HG03520 (cell line): Measurements from ENCODE around the gene FHIT.

Experiments used
- ATAC-seq: cut with Tn5 transposase; IDR thresholded peaks from one replicate; pipeline ENCODE4 v1.9.1; 2021; ENCODE audit warnings: mild to moderate bottlenecking, moderate library complexity; ENCODE audit not compliant: unreplicated experiment

The FHIT gene

GRCh38 chr3:60202052-60202726, 1049.1 kb downstream of the FHIT start:
- ATAC-seq = no peak

- no peak for ATAC-seq
Measured at GRCh38 chr3:60199306-60199705, 1051.9 kb downstream of the FHIT start.

GRCh38 chr3:60198179-60198720, 1053.0 kb downstream of the FHIT start:
- no peak for ATAC-seq

- ATAC-seq = no peak
Measured at GRCh38 chr3:60192297-60193114, 1058.7 kb downstream of the FHIT start.

- ATAC-seq = no peak
Measured at GRCh38 chr3:60190073-60190472, 1061.2 kb downstream of the FHIT start.

GRCh38 chr3:60189304-60189703, 1061.9 kb downstream of the FHIT start:
- ATAC-seq = no peak

GRCh38 chr3:60188803-60189202, 1062.4 kb downstream of the FHIT start:
- no peak for ATAC-seq

GRCh38 chr3:60187343-60187742, 1063.9 kb downstream of the FHIT start:
- ATAC-seq = no peak

GRCh38 chr3:60186359-60186758, 1064.9 kb downstream of the FHIT start:
- no peak for ATAC-seq

GRCh38 chr3:60185161-60185560, 1066.1 kb downstream of the FHIT start:
- no peak for ATAC-seq

GRCh38 chr3:60182697-60183096, 1068.6 kb downstream of the FHIT start:
- no peak for ATAC-seq

- ATAC-seq = no peak
Measured at GRCh38 chr3:60178931-60179653, 1072.2 kb downstream of the FHIT start.

- no peak for ATAC-seq
Measured at GRCh38 chr3:60177726-60178125, 1073.5 kb downstream of the FHIT start.

- no peak for ATAC-seq
Measured at GRCh38 chr3:60176614-60177013, 1074.6 kb downstream of the FHIT start.

GRCh38 chr3:60175680-60176079, 1075.6 kb downstream of the FHIT start:
- no peak for ATAC-seq

GRCh38 chr3:60169755-60170154, 1081.5 kb downstream of the FHIT start:
- ATAC-seq = no peak

GRCh38 chr3:60167186-60167585, 1084.1 kb downstream of the FHIT start:
- no peak for ATAC-seq

- no peak for ATAC-seq
Measured at GRCh38 chr3:60160822-60161748, 1090.2 kb downstream of the FHIT start.

GRCh38 chr3:60160111-60160821, 1091.0 kb downstream of the FHIT start:
- no peak for ATAC-seq

- no peak for ATAC-seq
Measured at GRCh38 chr3:60158035-60158434, 1093.2 kb downstream of the FHIT start.
